Measurements from ENCODE around the gene ADAM19. TPM values are rescaled to one million over a fixed set of nuclear protein-coding genes. Genes with fewer than 3 reads are reported as not detected.

The ADAM19 gene
- polyA plus RNA-seq, 1 of the 3 experiments (the other 2 are of a cell fraction), result 46.9 TPM

DNA sequence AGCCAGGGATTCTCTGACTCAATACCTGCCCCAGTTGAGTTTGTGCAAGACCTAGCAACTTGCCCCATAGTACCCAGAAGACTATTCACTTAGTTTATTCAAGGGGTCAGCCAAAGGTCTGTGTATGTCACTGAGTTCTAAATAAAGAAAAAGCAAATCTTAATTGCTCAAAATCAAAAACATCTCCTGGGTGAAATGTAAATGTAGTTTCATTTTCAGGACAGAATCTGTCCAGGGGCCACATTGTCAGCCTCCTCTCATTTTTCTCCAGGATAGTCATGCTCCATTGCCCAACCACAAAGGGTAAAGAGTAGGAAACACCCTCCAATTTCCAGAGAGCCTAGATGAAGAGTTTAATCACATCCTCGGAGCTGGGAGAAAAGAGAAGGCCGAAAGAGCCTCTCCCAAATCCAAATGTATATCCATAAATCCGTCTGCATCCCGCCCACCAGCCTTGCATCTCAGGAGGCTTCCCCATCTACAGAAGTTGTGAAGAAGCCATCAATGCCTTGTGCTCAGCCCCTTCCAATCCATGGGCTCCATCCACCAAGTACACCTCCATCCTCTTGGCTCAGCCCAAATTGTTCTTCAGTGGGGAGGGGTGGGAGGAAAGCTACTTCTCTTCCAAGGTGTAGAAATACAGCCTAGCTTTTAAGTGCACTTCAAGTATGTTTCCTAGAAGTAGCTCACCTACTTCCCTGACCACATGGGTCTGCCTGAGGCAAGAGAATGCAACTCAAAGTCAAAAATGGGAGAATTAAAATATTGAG lies 26.9 kb downstream of the ADAM19 start:
- peaks cover 72% of the 10 kb centered on the region for H4K20me1 ChIP-seq (ENCODE audit: insufficient read depth)
- H3K4me3 ChIP-seq (ENCODE audit: low read depth in 2 of 2, low read length in 1 of 2), result no peak overlapping the region
- peaks cover 0 to 30% of the 10 kb centered on the region in 2 experiments; a peak in 3 of 4 replicates for H3K4me1 ChIP-seq (ENCODE audit: control insufficient read depth in 1 of 2, insufficient read depth in 2 of 2, low read depth in 1 of 2, low read length in 1 of 2)
- H3K27ac ChIP-seq (ENCODE audit: low read depth in 2 of 2, low read length in 1 of 2), result peak overlapping the region in 1 of 2 experiments; percentile 74; a peak in 2 of 4 replicates
- peaks cover 0 to 31% of the 10 kb centered on the region in 2 experiments for H3K36me3 ChIP-seq (replicated peaks in 1 of 2; ENCODE audit: control insufficient read depth in 1 of 2, insufficient read depth in 2 of 2, low read length in 1 of 2)
- peaks cover 100% of the 10 kb centered on the region for H3K79me2 ChIP-seq (ENCODE audit: insufficient read depth)
- H2AFZ ChIP-seq (ENCODE audit: low read depth), result no peak overlapping the region
- peaks cover 8% of the 10 kb centered on the region for H3F3A ChIP-seq (replicated peaks; ENCODE audit: insufficient read depth)
- no peaks in the 10 kb centered on the region for H3K9me3 ChIP-seq
- ChIA-PET CTCF (interaction anchor here (1.6 kb wide), 1 partner anchor 9 kb away, joined by 6 read pairs; no protein-coding TSS in a partner anchor), POLR2A (no interaction called here)
- DNase-seq, result no peak
- H3K27me3 ChIP-seq (ENCODE audit: insufficient read depth), result no peaks in the 10 kb centered on the region
- H3K9me2 ChIP-seq, result no peaks in the 10 kb centered on the region
- no peak overlapping the region; the same call in 1 of the 2 replicates for H3K9ac ChIP-seq
- H3K4me2 ChIP-seq, result peak overlapping the region; percentile 45
- 65% methylated on average over 4 of the region's 4 CpGs for WGBS (ENCODE audit: low lambda C conversion rate)
- peak; percentile 74; the same call in 1 of the 2 replicates for TF ChIP-seq RXRA (IDR thresholded peaks at IDR 0.05; ENCODE audit: borderline replicate concordance, low read depth)
- TF ChIP-seq POLR2AphosphoS5 (IDR thresholded peaks at IDR 0.05; ENCODE audit: low read depth, low read length), result no peak
- peak; percentile 46; the same call in 1 of the 2 replicates for TF ChIP-seq TCF12 (IDR thresholded peaks at IDR 0.05)
- peak; percentile 42; the same call in 1 of the 2 replicates for TF ChIP-seq MEF2A (IDR thresholded peaks at IDR 0.05; ENCODE audit: borderline replicate concordance, low read depth)

DNA sequence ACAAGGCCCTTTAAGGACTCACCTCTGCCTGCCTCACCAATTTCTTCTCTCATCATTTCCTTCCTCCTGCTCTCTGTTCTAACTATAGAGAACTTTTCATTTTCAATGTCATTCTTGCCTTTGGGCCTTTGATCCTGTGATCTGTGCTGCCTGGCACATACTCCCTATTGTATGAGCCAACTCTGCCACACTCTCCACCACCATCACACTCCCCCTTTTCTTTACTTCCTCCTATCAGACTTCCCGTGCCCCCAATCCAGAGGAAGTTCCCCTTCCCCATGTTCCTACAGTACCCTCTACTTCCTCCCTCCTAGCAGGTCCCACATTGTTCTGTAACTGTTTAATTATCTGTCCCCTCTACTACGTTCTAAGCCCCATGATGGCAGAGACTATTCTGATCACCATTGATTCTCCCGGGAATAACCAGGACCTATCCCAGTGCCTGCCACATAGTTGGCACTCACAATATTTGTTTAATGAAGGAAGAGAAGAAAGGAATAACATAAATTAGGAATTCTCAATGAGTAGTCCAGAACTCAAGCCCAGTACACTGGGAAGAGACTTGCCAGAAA lies 27.5 kb downstream of the ADAM19 start:
- 91% methylated on average over 3 of the region's 3 CpGs for WGBS (ENCODE audit: low lambda C conversion rate)
- POLR2A ChIA-PET, result no interaction called here
- H3K4me2 ChIP-seq, result peak overlapping the region; percentile 45
- peak overlapping the region in 1 of 2 experiments; percentile 74; a peak in 2 of 4 replicates for H3K27ac ChIP-seq (ENCODE audit: low read depth in 2 of 2, low read length in 1 of 2)
- no peaks in the 10 kb centered on the region for H3K27me3 ChIP-seq (ENCODE audit: insufficient read depth)
- no peak overlapping the region for H2AFZ ChIP-seq (ENCODE audit: low read depth)
- DNase-seq, result no peak
- peaks cover 0 to 30% of the 10 kb centered on the region in 2 experiments; a peak in 3 of 4 replicates for H3K4me1 ChIP-seq (ENCODE audit: control insufficient read depth in 1 of 2, insufficient read depth in 2 of 2, low read depth in 1 of 2, low read length in 1 of 2)
- H4K20me1 ChIP-seq (ENCODE audit: insufficient read depth), result peaks cover 75% of the 10 kb centered on the region
- H3K4me3 ChIP-seq (ENCODE audit: low read depth in 2 of 2, low read length in 1 of 2), result no peak overlapping the region
- peaks cover 8% of the 10 kb centered on the region for H3F3A ChIP-seq (replicated peaks; ENCODE audit: insufficient read depth)
- peaks cover 100% of the 10 kb centered on the region for H3K79me2 ChIP-seq (ENCODE audit: insufficient read depth)
- H3K9me3 ChIP-seq, result no peaks in the 10 kb centered on the region
- TF ChIP-seq POLR2AphosphoS5 (IDR thresholded peaks at IDR 0.05; ENCODE audit: low read depth, low read length), result no peak
- no peak for TF ChIP-seq SIN3A (IDR thresholded peaks at IDR 0.05; ENCODE audit: borderline replicate concordance, low read depth, low read length)
- TF ChIP-seq ELF1 (IDR thresholded peaks at IDR 0.05), result no peak
- TF ChIP-seq TEAD4 (IDR thresholded peaks at IDR 0.05; ENCODE audit: borderline replicate concordance, insufficient read depth), result no peak
- no peak for TF ChIP-seq NRF1 (IDR thresholded peaks at IDR 0.05; ENCODE audit: low read depth, low read length)
- no peak for TF ChIP-seq FOXJ3 (CRISPR knock-in tag; IDR thresholded peaks at IDR 0.05)
- TF ChIP-seq, protein P1, sequence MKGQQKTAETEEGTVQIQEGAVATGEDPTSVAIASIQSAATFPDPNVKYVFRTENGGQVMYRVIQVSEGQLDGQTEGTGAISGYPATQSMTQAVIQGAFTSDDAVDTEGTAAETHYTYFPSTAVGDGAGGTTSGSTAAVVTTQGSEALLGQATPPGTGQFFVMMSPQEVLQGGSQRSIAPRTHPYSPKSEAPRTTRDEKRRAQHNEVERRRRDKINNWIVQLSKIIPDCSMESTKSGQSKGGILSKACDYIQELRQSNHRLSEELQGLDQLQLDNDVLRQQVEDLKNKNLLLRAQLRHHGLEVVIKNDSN (IDR thresholded peaks at IDR 0.05; ENCODE audit: borderline replicate concordance, low read depth), result no peak
- TF ChIP-seq, protein P2, sequence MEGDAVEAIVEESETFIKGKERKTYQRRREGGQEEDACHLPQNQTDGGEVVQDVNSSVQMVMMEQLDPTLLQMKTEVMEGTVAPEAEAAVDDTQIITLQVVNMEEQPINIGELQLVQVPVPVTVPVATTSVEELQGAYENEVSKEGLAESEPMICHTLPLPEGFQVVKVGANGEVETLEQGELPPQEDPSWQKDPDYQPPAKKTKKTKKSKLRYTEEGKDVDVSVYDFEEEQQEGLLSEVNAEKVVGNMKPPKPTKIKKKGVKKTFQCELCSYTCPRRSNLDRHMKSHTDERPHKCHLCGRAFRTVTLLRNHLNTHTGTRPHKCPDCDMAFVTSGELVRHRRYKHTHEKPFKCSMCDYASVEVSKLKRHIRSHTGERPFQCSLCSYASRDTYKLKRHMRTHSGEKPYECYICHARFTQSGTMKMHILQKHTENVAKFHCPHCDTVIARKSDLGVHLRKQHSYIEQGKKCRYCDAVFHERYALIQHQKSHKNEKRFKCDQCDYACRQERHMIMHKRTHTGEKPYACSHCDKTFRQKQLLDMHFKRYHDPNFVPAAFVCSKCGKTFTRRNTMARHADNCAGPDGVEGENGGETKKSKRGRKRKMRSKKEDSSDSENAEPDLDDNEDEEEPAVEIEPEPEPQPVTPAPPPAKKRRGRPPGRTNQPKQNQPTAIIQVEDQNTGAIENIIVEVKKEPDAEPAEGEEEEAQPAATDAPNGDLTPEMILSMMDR (IDR thresholded peaks at IDR 0.05), result no peak
- TF ChIP-seq FOXM1 (IDR thresholded peaks at IDR 0.05; ENCODE audit: low read depth), result no peak
- TF ChIP-seq EP300 (IDR thresholded peaks at IDR 0.05; ENCODE audit: borderline replicate concordance in 1 of 2, low read depth in 1 of 2, low read length in 1 of 2), result no peak
- no peak overlapping the region for H3K9ac ChIP-seq
- H3K9me2 ChIP-seq, result no peaks in the 10 kb centered on the region
- peaks cover 0 to 32% of the 10 kb centered on the region in 2 experiments for H3K36me3 ChIP-seq (replicated peaks in 1 of 2; ENCODE audit: control insufficient read depth in 1 of 2, insufficient read depth in 2 of 2, low read length in 1 of 2)
- CTCF ChIA-PET, result no interaction called here

All from SK-N-SH (cell line).